Measurements from ENCODE around the gene RAD54L.
"Not testable (repeated sequence)": the region's sequence is repeated elsewhere in the genome, so short reads cannot be mapped to it uniquely, and the experiment has no call there.

The RAD54L gene

GRCh38 chr1:46288485-46289133, 41.0 kb downstream of the RAD54L start:
- DNase-seq: no peak

DNA sequence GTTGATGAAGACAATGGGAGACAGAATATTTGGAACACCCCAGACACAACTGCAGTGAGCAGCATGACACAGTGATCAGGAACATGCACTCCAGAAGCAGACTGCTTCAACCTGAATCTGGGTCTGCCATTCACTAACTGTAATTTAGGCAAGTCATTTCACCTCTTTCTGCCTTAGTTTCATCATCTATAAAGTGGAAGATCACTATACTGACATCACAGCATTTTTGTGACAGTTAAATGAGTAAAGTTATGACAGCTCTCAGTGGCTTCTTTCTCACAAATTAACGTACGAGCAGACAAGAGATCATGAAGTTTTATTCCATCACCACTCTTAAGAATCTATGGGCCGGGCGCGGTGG, 41.6 kb downstream of the RAD54L start:
- DNase-seq: no peak

DNA sequence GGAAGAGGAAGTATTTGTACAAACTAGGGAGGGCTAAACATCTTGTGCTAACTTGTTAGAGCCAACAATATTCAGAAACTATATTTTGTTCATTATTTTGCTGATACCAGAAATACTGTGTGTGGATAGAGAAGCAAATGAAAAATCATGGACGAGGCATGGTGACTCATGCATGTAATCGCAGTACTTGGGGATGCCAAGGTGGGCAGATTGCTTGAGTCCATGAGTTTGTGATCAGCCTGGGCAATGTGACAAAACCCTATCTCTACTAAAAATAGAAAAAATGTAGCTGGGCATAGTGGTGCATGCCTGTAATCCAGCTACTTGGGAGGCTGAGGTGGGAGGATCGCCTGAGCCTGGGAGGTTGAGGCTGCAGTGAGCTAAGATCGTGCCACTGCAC, 42.4 kb downstream of the RAD54L start:
- no peak for DNase-seq

DNA sequence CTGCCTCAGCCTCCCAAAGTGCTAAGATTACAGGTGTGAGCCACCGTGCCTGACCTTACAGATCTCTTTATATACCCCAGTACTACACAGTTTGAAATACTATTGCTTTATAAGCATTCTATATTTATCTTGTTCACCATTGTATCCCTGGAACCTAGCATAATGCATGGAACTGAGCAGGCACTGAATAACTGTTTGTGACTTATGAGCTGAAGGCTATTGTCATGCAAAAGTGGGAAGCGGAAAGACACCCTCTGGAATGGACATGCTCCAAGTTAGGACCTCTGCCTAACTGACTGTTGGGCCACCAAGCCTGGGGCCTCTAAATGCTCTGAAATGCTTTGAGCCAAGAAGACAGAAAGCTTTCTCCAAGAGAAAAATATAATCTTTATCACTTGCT, 47.7 kb downstream of the RAD54L start:
- DNase-seq: no peak

DNA sequence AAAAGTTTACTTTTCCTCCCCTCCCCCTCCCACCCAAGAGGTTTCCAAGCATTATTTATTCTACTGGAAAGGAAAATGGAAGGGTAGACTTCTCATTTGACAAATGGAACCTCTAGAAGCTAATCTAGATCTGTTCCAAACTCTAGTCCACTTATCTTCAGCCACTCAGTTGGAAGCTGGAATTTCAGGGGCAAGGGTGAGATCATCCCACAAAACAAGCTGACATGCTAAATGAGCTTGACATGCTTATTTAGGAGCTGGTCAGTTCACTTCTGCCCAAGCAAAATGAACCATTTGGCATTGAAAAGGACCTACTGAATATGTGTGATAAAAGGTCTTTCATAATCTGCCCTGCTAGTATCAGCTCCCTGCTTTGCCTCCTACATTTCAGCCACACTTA, 50.8 kb downstream of the RAD54L start:
- DNase-seq: no peak

- no peak for DNase-seq
Observed at GRCh38 chr1:46300673-46301405, 53.3 kb downstream of the RAD54L start.

GRCh38 chr1:46301406-46301807, 53.8 kb downstream of the RAD54L start:
- no peak for DNase-seq

- peak; percentile 48 for DNase-seq
Observed at GRCh38 chr1:46301808-46302640, 54.5 kb downstream of the RAD54L start.

DNA sequence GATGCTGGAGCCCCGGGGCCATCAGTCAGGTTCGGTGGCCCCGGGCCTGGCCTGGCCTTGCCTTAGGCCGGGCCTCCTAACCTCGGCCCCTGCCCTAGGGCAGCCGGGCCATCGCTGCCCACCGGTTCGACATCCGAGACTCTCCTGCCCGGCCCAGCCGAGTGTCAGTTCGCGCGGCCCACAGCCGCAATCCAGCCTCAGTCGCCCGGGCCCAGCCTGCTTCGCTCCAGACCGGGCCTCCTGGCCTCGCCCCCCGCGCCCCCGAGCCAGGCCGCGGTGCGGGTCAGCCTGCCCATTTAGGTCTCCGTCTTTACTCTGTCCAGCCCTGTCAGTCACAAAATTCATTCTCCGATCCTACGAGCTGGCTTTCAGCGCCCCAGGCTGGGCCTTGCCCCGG, 55.1 kb downstream of the RAD54L start:
- no peak for DNase-seq

DNA sequence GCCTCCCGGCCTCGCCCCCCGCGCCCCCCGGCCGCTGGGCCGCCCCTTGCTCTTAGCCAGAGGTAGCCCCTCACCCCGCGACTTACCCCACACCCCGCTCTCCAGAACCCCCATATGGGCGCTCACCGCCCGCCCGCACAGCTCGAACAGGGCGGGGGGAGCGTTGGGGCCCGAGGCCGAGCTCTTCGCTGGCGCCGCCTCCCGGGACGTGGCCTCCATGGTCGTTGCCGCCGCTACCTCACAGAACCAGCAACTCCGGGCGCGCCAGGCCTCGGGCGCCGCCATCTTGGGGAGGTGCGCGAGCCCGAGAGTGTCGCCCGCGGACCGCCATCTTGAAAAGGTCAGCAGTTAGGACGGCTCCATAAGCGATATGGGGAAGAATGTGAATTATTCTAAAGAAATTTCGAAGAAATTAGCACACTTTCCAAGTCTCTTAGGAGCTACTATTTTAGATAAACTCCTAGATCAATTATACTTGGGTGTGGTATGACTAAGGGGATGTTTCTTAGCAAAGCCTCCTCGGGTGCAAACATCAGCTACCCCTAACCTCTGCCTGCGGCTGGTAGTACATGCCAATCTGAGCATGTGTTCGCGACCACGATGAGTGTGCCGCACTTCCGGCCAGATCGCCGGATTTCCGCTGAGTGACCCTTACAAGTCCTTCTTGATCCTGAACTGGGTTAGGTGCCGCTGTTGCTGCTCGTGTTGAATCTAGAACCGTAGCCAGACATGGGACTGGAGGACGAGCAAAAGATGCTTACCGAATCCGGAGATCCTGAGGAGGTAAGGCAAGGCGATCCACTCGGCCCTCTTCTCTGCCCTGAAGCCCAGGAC, 55.7 kb downstream of the RAD54L start, which contains the start of the genes LRRC41 and UQCRH:
TSS of gene LRRC41 (minus strand) at position 579 of the 834 bp plus-strand sequence. CDS start at position 285, 294 bp downstream.
TSS of gene UQCRH (plus strand) at position 661 of the 834 bp plus-strand sequence. CDS start at position 730, 69 bp downstream.
- DNase-seq: peak; percentile 96

DNA sequence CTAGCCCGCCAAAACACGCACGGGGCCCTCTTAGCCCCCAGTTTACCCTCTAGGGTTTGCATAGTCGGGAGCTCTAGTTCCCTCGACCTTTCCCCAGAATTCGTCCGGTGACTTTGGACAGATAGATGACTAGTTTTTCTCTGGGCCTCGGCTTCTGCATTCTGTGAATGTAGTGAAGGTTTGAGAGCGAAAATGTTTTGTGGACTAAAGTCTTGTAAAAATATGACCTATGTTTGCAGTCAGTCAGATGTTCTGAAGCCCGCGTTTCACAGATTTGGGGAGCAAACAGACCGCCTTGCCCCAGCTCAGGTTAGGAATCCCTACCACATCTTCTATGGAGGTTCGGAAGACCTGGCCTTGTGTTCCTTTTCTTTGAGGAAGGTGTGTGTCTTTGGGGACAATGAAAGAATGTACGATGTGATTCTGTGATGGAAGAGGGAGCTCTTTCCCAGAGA, 56.3 kb downstream of the RAD54L start:
- no peak for DNase-seq

GRCh38 chr1:46306159-46306530, 58.6 kb downstream of the RAD54L start:
- no peak for DNase-seq

GRCh38 chr1:46309401-46310159, 62.0 kb downstream of the RAD54L start:
- no peak for DNase-seq

- DNase-seq: no peak
Observed at GRCh38 chr1:46310321-46310720, 62.8 kb downstream of the RAD54L start.

DNA sequence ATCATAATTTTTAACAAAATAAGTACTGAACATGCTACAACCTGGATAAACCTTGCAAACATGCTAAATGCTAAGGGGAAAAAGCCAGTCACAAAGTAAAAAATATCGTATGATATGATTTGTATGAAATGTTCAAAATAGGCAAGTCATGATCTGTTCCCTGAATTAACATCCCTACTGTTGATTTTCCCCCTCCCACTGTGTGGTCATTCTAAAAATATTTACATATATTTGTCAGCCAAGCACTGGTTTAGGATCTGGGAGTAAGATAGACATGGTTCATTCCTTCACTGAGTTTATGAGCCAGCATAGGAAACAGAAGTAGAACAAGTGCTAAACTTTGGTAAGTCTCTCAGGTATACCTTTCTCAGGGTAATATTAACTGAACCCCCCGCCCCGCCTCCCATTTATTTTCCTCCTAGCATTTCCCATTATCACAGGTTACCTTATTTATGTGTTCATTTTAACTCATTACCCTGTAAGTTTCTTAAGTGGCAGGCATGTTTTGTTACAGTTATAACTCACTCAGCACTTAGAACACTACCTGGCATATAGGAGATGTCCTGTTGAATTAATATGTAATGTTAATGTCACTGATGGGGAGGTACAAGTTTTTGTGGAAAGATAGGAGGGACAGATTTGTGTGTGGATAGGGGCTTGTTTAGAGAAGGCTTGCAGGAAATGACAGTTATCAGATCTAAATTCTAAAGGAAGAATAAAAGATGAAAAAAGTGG, 68.3 kb downstream of the RAD54L start:
- no peak for DNase-seq

- DNase-seq: no peak
Observed at GRCh38 chr1:46317323-46317722, 69.8 kb downstream of the RAD54L start.

GRCh38 chr1:46319301-46319700, 71.7 kb downstream of the RAD54L start:
- not testable (repeated sequence) for DNase-seq

DNA sequence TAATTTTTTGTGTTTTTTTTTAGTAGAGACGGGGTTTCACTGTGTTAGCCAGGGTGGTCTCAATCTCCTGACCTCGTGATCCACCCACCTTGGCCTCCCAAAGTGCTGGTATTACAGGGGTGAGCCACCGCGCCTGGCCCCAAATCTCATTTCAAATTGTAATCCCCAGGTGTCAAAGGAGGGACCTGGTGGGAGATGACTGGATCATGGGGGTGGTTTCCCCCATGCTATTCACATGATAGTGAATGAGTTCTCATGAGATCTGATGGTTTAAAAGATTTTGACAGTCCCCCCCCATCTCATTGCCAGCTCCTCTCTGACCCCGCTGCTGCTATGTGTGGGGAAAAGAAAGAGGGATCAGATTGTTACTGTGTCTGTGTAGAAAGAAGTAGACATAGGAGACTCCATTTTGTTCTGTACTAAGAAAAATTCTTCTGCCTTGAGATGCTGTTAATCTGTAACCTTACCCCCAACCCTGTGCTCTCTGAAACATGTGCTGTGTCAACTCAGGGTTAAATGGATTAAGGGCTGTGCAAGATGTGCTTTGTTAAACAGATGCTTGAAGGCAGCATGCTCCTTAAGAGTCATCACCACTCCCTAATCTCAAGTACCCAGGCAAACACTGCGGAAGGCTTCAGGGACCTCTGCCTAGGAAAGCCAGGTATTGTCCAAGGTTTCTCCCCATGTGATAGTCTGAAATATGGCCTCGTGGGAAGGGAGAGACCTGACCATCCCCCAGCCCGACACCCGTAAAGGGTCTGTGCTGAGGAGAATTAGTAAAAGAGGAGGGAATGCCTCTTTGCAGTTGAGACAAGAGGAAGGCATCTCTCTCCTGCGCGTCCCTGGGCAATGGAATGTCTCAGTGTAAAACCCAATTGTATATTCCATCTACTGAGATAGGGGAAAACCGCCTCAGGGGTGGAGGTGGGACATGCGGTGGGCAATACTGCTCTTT, 72.7 kb downstream of the RAD54L start:
- not testable (repeated sequence) for DNase-seq

DNA sequence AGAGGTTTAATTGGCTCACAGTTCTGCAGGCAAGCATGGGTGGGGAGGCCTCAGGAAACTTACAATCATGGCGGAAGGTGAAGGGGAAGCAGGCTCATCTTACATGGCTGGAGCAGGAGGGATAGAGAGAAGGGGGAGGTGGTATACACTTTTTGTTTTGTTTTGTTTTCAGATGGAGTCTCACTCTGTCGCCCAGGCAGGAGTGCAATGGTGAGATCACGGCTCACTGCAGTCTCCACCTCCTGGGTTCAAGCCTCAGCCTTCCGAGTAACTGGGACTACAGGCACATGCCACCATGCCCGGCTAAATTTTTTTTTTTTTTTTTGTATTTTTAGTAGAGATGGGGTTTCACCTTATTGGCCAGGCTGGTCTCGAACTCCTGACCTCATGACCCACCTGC, 74.6 kb downstream of the RAD54L start:
- not testable (repeated sequence) for DNase-seq
